Fibroblast of lung (primary cell): ENCODE measurements around the gene PCK2. TPM values are rescaled to one million over a fixed set of nuclear protein-coding genes. Genes with fewer than 3 reads are reported as not detected.
"Not testable (repeated sequence)": the region's sequence is repeated elsewhere in the genome, so short reads cannot be mapped to it uniquely, and the experiment has no call there.

Experiments used
- DNase-seq, 2 donors: peaks; one replicate each; pipeline versions ENCODE4 v3.0.0 to v3.0.0-alpha.2; 2010; ENCODE audit warnings: low read depth in 2 of 2
- H2AFZ ChIP-seq: 2 replicates; pipeline ENCODE4 v1.5.1; 2012; ENCODE audit warnings: low read length, control low read depth, inconsistent platforms
- H3K27ac ChIP-seq: 2 replicates; pipeline ENCODE4 v1.5.1; 2011; ENCODE audit warnings: low read length, control low read depth; ENCODE audit not compliant: insufficient read depth
- H3K27me3 ChIP-seq: 2 replicates; pipeline ENCODE4 v1.5.1; 2011; ENCODE audit warnings: mild to moderate bottlenecking, low read length; ENCODE audit not compliant: control insufficient read depth, insufficient read depth
- H3K36me3 ChIP-seq: 2 replicates; pipeline ENCODE4 v1.5.1; 2011; ENCODE audit warnings: low read length; ENCODE audit not compliant: control insufficient read depth, insufficient read depth
- H3K4me1 ChIP-seq: 2 replicates; pipeline ENCODE4 v1.5.1; 2011; ENCODE audit warnings: low read length; ENCODE audit not compliant: control insufficient read depth, insufficient read depth; ENCODE audit errors: extremely low read depth
- H3K4me2 ChIP-seq: 2 replicates; pipeline ENCODE4 v1.5.1; 2011; ENCODE audit warnings: low read length, control low read depth; ENCODE audit not compliant: insufficient read depth; ENCODE audit errors: extremely low read depth
- H3K4me3 ChIP-seq, 4 experiments: fragments of 200-600 bp in 1 of 4; sonication (generic) in 1 of 4; replicated peaks in 1 of 4; 2 replicates each; pipeline ENCODE4 v1.5.1; 2011 to 2016; ENCODE audit warnings: low read length in 4 of 4, low read depth in 3 of 4, mild to moderate bottlenecking in 3 of 4, control low read depth in 2 of 4, inconsistent platforms in 1 of 4, mixed read lengths in 1 of 4; ENCODE audit not compliant: insufficient read depth in 1 of 4; ENCODE audit errors: control extremely low read depth in 1 of 4
- H3K79me2 ChIP-seq: 2 replicates; pipeline ENCODE4 v1.5.1; 2012; ENCODE audit warnings: mild to moderate bottlenecking, low read length, inconsistent platforms; ENCODE audit not compliant: control insufficient read depth, insufficient read depth
- H3K9ac ChIP-seq: 2 replicates; pipeline ENCODE4 v1.5.1; 2011; ENCODE audit warnings: mild to moderate bottlenecking, low read length, control low read depth; ENCODE audit not compliant: insufficient read depth
- H3K9me3 ChIP-seq: 2 replicates; pipeline ENCODE4 v1.5.1; 2012; ENCODE audit warnings: low read depth, low read length; ENCODE audit not compliant: control insufficient read depth, insufficient read depth
- H4K20me1 ChIP-seq: 2 replicates; pipeline ENCODE4 v1.5.1; 2011; ENCODE audit warnings: low read length; ENCODE audit not compliant: control insufficient read depth, insufficient read depth; ENCODE audit errors: extremely low read depth
- EZH2 ChIP-seq: IDR thresholded peaks from 2 replicates; pipeline ENCODE4 v1.5.1; 2012; ENCODE audit warnings: low read length, control low read depth, mild to moderate bottlenecking; ENCODE audit errors: missing control alignments
- polyA minus RNA-seq: library from RNA; depleted of rRNA, polyadenylated mRNA; stranded (reverse); fragments of >200 nt; gene quantifications from 2 replicates; pipeline ENCODE4 v1.2.3, GENCODE V29; 2011; ENCODE audit warnings: low replicate concordance
- polyA plus RNA-seq, 2 donors: library from polyadenylated mRNA; depleted of rRNA in 1 of 2; stranded (reverse) in 1 of 2; unstranded in 1 of 2; fragments of >200 nt; gene quantifications; 2 replicates each; pipeline ENCODE4 v1.2.1, GENCODE V29; 2011 to 2012; ENCODE audit warnings: missing spikeins in 1 of 2
- total RNA-seq: library from RNA; depleted of rRNA; stranded (reverse); fragments of >200 nt; gene quantifications from 2 replicates; pipeline ENCODE4 v1.2.1, GENCODE V29; 2014
- TF ChIP-seq, protein P1 (sequence below), 2 donors: IDR thresholded peaks in 1 of 2; conservative IDR thresholded peaks in 1 of 2; 1 replicate in 1 of 2; 2 replicates in 1 of 2; pipeline ENCODE4 v1.5.1; 2011 to 2012; ENCODE audit warnings: low read length in 2 of 2, control low read depth in 1 of 2, inconsistent platforms in 1 of 2, low read depth in 1 of 2, mild to moderate bottlenecking in 1 of 2

PCK2 gene
- total RNA-seq (33.9 and 71.3 TPM in 2 replicates), polyA plus RNA-seq (12.7 and 15.9 TPM in 2 replicates), polyA minus RNA-seq (33.5 and 51.1 TPM in 2 replicates)
- 17.0 and 22.7 TPM in 2 replicates for polyA plus RNA-seq (2012)

DNA sequence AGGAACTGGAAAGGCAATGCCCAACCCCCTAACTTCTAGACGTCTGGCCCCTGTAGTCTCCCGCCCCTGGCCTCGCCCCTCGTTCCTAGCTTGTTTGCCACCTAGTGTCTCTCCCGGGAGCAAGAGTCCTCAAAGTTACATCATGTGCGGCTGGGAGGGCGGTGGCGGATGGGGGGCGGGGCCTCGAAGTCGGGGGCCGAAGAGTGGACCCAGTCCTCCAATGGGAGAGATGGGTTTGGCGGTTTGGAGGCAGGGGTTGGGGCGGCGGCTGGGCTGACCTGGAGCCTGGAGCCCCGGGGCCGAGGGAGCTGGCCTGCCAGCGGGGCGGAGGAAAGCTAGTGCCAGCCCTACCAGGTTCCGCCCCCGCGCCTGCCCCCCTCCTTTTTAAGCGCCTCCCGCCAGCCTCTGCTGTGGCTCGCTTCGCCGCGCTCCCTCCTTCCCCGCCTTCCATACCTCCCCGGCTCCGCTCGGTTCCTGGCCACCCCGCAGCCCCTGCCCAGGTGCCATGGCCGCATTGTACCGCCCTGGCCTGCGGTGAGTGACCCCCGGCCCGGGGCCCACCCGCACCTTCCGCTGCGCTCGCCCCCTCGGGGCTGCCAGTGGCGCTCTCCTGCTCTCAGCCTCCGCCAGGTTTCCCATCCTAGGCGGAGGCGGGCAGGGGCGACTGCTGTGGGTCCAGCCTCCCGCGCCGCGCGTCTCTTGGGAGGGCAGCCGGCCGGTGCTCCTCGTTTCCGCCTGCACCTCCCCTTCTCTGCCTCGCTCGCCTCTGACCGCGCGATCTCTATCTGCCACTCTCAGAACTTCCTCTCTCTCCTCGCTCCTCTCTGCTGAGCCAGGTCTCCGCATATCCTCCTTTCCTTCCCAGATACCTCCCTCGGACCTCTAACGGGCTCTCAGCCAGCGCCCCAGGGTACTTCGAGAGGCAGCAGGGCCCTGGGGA, at the start of gene PCK2:
PCK2 (plus strand) TSS at position 411 of the 940 bp plus-strand sequence; CDS start at position 506, 95 bp downstream.
- Histone ChIP-seq H3K27ac (peak within 1 kb of the TSS; percentile 64), H3K4me3 (peak within 1 kb of the TSS; percentile 66 to 91 (median 84)), H3K9me3 (no peaks in the 10 kb centered on the region), H3K9ac (peak within 1 kb of the TSS; percentile 73), H3K36me3 (peaks cover 2% of the 10 kb centered on the region), H3K79me2 (no peaks in the 10 kb centered on the region), H2AFZ (peak within 1 kb of the TSS; percentile 71), H4K20me1 (no peaks in the 10 kb centered on the region), H3K27me3 (no peaks in the 10 kb centered on the region), H3K4me2 (peak within 1 kb of the TSS; percentile 77), H3K4me1 (peaks cover 2% of the 10 kb centered on the region)
- peak; percentile 82 to 92 for DNase-seq
- TF ChIP-seq, protein P1, sequence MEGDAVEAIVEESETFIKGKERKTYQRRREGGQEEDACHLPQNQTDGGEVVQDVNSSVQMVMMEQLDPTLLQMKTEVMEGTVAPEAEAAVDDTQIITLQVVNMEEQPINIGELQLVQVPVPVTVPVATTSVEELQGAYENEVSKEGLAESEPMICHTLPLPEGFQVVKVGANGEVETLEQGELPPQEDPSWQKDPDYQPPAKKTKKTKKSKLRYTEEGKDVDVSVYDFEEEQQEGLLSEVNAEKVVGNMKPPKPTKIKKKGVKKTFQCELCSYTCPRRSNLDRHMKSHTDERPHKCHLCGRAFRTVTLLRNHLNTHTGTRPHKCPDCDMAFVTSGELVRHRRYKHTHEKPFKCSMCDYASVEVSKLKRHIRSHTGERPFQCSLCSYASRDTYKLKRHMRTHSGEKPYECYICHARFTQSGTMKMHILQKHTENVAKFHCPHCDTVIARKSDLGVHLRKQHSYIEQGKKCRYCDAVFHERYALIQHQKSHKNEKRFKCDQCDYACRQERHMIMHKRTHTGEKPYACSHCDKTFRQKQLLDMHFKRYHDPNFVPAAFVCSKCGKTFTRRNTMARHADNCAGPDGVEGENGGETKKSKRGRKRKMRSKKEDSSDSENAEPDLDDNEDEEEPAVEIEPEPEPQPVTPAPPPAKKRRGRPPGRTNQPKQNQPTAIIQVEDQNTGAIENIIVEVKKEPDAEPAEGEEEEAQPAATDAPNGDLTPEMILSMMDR (conservative IDR thresholded peaks at IDR 0.05 in 1 of 2, IDR thresholded peaks at IDR 0.05 in 1 of 2; ENCODE audit: low read depth in 1 of 2, low read length in 2 of 2), result peak in 1 of 2 donors; percentile 26
- no peak for TF ChIP-seq EZH2

DNA sequence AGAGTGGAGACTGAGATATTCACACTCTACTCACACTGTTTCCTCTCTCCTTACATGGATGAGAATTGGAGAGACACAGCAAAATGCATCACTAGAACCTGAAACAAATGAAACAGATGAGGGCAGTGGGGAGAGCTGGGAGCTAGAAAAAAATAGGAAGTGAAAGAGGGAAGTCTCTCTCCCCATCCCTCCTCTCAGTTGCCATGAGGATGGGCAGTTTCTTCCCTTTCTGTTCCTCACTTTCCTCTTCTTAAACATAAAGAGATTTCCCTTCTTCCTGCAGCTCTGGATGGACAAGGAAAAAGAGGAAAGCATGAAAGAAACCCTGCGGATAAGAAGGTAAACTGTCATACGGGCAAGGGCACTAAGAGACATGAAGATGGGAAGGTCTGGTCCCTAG, 45.1 kb upstream of the PCK2 start:
- peaks cover 19% of the 10 kb centered on the region for H3K27me3 ChIP-seq
- H3K4me2 ChIP-seq, H3K4me3 ChIP-seq, H2AFZ ChIP-seq, H3K9ac ChIP-seq, H3K36me3 ChIP-seq, H3K27ac ChIP-seq, H3K79me2 ChIP-seq, H3K4me1 ChIP-seq, H3K9me3 ChIP-seq, H4K20me1 ChIP-seq, DNase-seq: not testable (repeated sequence)

DNA sequence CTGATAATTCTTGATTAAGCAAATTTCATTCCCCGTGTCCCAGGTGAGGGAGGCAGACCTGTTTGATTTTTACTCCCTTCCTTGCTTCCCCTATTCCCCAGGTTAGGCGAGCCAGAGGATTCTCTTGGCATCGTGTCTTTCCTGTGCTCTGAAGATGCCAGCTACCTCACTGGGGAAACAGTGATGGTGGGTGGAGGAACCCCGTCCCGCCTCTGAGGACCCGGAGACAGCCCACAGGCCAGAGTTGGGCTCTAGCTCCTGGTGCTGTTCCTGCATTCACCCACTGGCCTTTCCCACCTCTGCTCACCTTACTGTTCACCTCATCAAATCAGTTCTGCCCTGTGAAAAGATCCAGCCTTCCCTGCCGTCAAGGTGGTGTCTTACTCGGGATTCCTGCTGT, 43.4 kb upstream of the PCK2 start:
- not testable (repeated sequence) for H2AFZ ChIP-seq, H4K20me1 ChIP-seq, H3K4me1 ChIP-seq, DNase-seq, H3K9ac ChIP-seq, H3K9me3 ChIP-seq, H3K4me2 ChIP-seq, H3K36me3 ChIP-seq, H3K79me2 ChIP-seq, H3K27ac ChIP-seq, H3K4me3 ChIP-seq
- H3K27me3 ChIP-seq, result peaks cover 19% of the 10 kb centered on the region
